SU-DHL-6 (cell line): Measurements from ENCODE around the gene CSF1R.

Experiments used
- EZH2phosphoT487 ChIP-seq: fragments of 200-600 bp; sonication (generic), shearing (Covaris generic); conservative IDR thresholded peaks from 2 replicates; pipeline ENCODE4 v1.6.1; 2018; ENCODE audit warnings: mild to moderate bottlenecking, antibody characterized with exemption, low read length, moderate library complexity, mixed read lengths
- TF ChIP-seq, protein P1 (sequence below): fragments of 200-600 bp; sonication (generic); IDR thresholded peaks from one replicate; pipeline ENCODE4 v1.5.1; 2017; ENCODE audit warnings: antibody characterized with exemption, mild to moderate bottlenecking, low read length, moderate library complexity; ENCODE audit not compliant: insufficient read depth, poor library complexity, severe bottlenecking

DNA sequence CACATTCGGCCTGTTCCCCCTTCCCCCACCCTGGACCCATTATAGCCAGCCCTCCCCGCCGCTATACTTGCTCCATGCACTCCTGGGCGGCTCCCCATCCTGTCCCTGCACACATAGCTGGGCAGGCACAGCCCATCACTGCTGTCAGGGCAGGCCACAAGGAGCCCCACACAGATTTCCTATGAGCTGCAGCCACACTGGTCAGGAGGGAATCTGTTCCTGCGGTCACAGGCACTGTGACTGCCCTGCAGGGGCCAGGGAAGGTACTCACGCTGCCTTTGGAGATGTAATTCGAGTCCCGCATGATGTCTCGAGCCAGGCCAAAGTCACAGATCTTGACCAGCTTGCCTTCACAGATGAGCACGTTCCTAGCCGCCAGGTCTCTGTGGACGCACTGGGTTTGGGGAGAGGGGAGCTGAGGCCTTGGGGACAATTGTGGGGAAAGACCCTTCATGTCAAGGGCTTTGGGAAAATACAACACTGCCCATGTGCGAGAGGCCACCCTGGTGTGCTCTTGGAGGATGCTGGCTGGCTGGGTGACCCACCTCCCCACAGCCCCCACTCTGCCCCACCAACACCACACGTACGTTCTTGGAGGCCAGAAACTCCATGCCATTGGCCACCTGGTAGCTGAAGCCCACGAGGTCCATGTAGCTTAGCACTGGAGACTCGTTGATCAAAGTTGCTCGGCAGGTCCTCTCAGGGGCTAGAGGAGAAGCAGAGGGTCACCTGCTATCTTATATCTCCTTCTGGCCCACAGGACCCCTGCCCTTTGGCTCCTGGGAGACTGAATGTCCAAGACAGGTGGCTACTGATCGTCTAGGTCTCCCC is 34.5 kb upstream of the CSF1R start:
- TF ChIP-seq, protein P1, sequence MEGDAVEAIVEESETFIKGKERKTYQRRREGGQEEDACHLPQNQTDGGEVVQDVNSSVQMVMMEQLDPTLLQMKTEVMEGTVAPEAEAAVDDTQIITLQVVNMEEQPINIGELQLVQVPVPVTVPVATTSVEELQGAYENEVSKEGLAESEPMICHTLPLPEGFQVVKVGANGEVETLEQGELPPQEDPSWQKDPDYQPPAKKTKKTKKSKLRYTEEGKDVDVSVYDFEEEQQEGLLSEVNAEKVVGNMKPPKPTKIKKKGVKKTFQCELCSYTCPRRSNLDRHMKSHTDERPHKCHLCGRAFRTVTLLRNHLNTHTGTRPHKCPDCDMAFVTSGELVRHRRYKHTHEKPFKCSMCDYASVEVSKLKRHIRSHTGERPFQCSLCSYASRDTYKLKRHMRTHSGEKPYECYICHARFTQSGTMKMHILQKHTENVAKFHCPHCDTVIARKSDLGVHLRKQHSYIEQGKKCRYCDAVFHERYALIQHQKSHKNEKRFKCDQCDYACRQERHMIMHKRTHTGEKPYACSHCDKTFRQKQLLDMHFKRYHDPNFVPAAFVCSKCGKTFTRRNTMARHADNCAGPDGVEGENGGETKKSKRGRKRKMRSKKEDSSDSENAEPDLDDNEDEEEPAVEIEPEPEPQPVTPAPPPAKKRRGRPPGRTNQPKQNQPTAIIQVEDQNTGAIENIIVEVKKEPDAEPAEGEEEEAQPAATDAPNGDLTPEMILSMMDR = no peak
- TF ChIP-seq EZH2phosphoT487 = no peak
